Activated T-helper 2 cell treated with anti-CD3 and anti-CD28 coated beads, Interferon-gamma antibody, Interleukin-2, Interleukin-4, amounts not matched to agents 10 μg/mL and 5 μg/mL and 100 μg/mL, durations not matched to agents 14 hours and 24 hours and 36 hours (primary cell): Measurements from ENCODE around the gene UXT. TPM values are rescaled to one million over a fixed set of nuclear protein-coding genes. Genes with fewer than 3 reads are reported as not detected.

Experiments
- DNase-seq: peaks from one replicate; pipeline ENCODE4 v3.0.0; 2021; ENCODE audit warnings: low spot score
- H3K27ac Mint-ChIP-seq: one replicate; pipeline ENCODE4 v1.8.0; 2021; ENCODE audit warnings: mixed read lengths
- H3K27me3 Mint-ChIP-seq: one replicate; pipeline ENCODE4 v1.8.0; 2021; ENCODE audit warnings: low read depth, mixed read lengths
- H3K36me3 Mint-ChIP-seq: one replicate; pipeline ENCODE4 v1.8.0; 2021; ENCODE audit warnings: low read depth, mixed read lengths
- H3K4me1 Mint-ChIP-seq: one replicate; pipeline ENCODE4 v1.8.0; 2021; ENCODE audit warnings: low read depth, mixed read lengths
- H3K4me3 Mint-ChIP-seq: one replicate; pipeline ENCODE4 v1.8.0; 2021; ENCODE audit warnings: low read depth, mild to moderate bottlenecking, moderate library complexity, mixed read lengths
- H3K9me3 Mint-ChIP-seq: one replicate; pipeline ENCODE4 v1.8.0; 2021; ENCODE audit warnings: mixed read lengths
- intact Hi-C: fragments of 100-400 bp; cut with micrococcal nuclease; formaldehyde crosslinking; loops from one replicate; pipeline ENCODE4 v1.15.1; 2023
- total RNA-seq: library from RNA; stranded (reverse); gene quantifications from 2 replicates; pipeline ENCODE4 v1.2.3, GENCODE V29; 2022

Gene UXT
- total RNA-seq, 1 donor from 2014 or later, result 204 TPM

GRCh38 chrX:47664737-47665136 lies 5.8 kb upstream of the UXT start:
- DNase-seq, result no peak
- Mint-ChIP-seq H3K4me3 (peak overlapping the region; percentile 3), H3K27ac (peak overlapping the region; percentile 80), H3K27me3 (no peaks in the 10 kb centered on the region), H3K36me3 (peaks cover 21% of the 10 kb centered on the region), H3K4me1 (peaks cover 27% of the 10 kb centered on the region), H3K9me3 (peaks cover 4% of the 10 kb centered on the region)
- intact Hi-C loops, result loop anchor here (5.0 kb wide), 1 partner anchor 1273 kb away; no protein-coding TSS in a partner anchor

- intact Hi-C loops, result loop anchor here (1.0 to 5.0 kb wide), 3 partner anchors 12 to 1275 kb away; partner anchors contain the start of genes ELK1 and TIMP1
Measured at GRCh38 chrX:47662144-47662657, 3.2 kb upstream of the UXT start.

GRCh38 chrX:47661539-47661938 lies 2.6 kb upstream of the UXT start:
- intact Hi-C loops, result loop anchor here (5.0 kb wide), 1 partner anchor 1276 kb away; no protein-coding TSS in a partner anchor
- peak overlapping the region; percentile 97 for H3K27ac Mint-ChIP-seq
- no peaks in the 10 kb centered on the region for H3K27me3 Mint-ChIP-seq
- no peak overlapping the region for H3K4me3 Mint-ChIP-seq
- H3K4me1 Mint-ChIP-seq, result peaks cover 37% of the 10 kb centered on the region
- no peak for DNase-seq
- H3K36me3 Mint-ChIP-seq, result peaks cover 48% of the 10 kb centered on the region
- H3K9me3 Mint-ChIP-seq, result peaks cover 4% of the 10 kb centered on the region

More at GRCh38 chrX:47662144-47662657, 3.2 kb upstream of the UXT start:
- DNase-seq, result no peak
- Mint-ChIP-seq H3K9me3 (peaks cover 7% of the 10 kb centered on the region), H3K4me1 (peaks cover 37% of the 10 kb centered on the region), H3K27me3 (no peaks in the 10 kb centered on the region), H3K4me3 (peak overlapping the region; percentile 45), H3K27ac (peak overlapping the region; percentile 97), H3K36me3 (peaks cover 42% of the 10 kb centered on the region)

GRCh38 chrX:47659421-47659726 lies 394 bp upstream of the UXT start:
- no peak for DNase-seq
- H3K36me3 Mint-ChIP-seq, result peaks cover 61% of the 10 kb centered on the region
- peak overlapping the region; percentile 87 for H3K4me3 Mint-ChIP-seq
- no peaks in the 10 kb centered on the region for H3K27me3 Mint-ChIP-seq
- peaks cover 4% of the 10 kb centered on the region for H3K9me3 Mint-ChIP-seq
- intact Hi-C loops, result loop anchor here (2.0 to 10.0 kb wide), 2 partner anchors 99 to 365 kb away; partner anchors contain the start of gene ARAF
- peaks cover 42% of the 10 kb centered on the region for H3K4me1 Mint-ChIP-seq
- H3K27ac Mint-ChIP-seq, result peak overlapping the region; percentile 97

GRCh38 chrX:47658301-47658683 lies 688 bp downstream of the UXT start:
- Mint-ChIP-seq H3K4me1 (peaks cover 40% of the 10 kb centered on the region), H3K27me3 (no peaks in the 10 kb centered on the region), H3K9me3 (peaks cover 4% of the 10 kb centered on the region), H3K27ac (peak overlapping the region; percentile 97), H3K4me3 (peak overlapping the region; percentile 87), H3K36me3 (peaks cover 68% of the 10 kb centered on the region)
- DNase-seq, result no peak
- intact Hi-C loops, result loop anchor here (1.0 to 10.0 kb wide), 3 partner anchors 8 to 367 kb away; partner anchors contain the start of genes ARAF and ELK1

- intact Hi-C loops, result loop anchor here (2.0 to 10.0 kb wide), 3 partner anchors 186 to 432 kb away; partner anchors contain the start of genes CDK16 and ZNF81
- peak overlapping the region; percentile 93 for H3K4me3 Mint-ChIP-seq
- H3K36me3 Mint-ChIP-seq, result peaks cover 76% of the 10 kb centered on the region
- no peaks in the 10 kb centered on the region for H3K9me3 Mint-ChIP-seq
- H3K27ac Mint-ChIP-seq, result peak overlapping the region; percentile 92
- no peak for DNase-seq
- peaks cover 55% of the 10 kb centered on the region for H3K4me1 Mint-ChIP-seq
- no peaks in the 10 kb centered on the region for H3K27me3 Mint-ChIP-seq
Measured at GRCh38 chrX:47651043-47651905, 7.7 kb downstream of the UXT start.

- intact Hi-C loops, result loop anchor here (1.0 to 10.0 kb wide), 6 partner anchors 8 to 432 kb away; partner anchors contain the start of genes ARAF, CDK16 and ZNF81
- H3K27ac Mint-ChIP-seq, result peak within 1 kb of the TSS; percentile 97
- peak; percentile 89 for DNase-seq
- peaks cover 50% of the 10 kb centered on the region for H3K4me1 Mint-ChIP-seq
- H3K9me3 Mint-ChIP-seq, result no peaks in the 10 kb centered on the region
- no peaks in the 10 kb centered on the region for H3K27me3 Mint-ChIP-seq
- H3K36me3 Mint-ChIP-seq, result peaks cover 70% of the 10 kb centered on the region
- peak within 1 kb of the TSS; percentile 93 for H3K4me3 Mint-ChIP-seq
Measured at GRCh38 chrX:47650164-47651042, 8.6 kb downstream of the UXT start, which contains the start of gene ELK1. Gene ELK1 (minus strand): TSS chrX:47650563. CDS start chrX:47641441, 9,122 bp downstream.

GRCh38 chrX:47649781-47650163 lies 9.2 kb downstream of the UXT start:
- peaks cover 69% of the 10 kb centered on the region for H3K36me3 Mint-ChIP-seq
- no peaks in the 10 kb centered on the region for H3K27me3 Mint-ChIP-seq
- intact Hi-C loops, result loop anchor here (1.0 to 10.0 kb wide), 7 partner anchors 9 to 431 kb away; partner anchors contain the start of genes ARAF, CDK16, ZNF41 and ZNF81
- no peaks in the 10 kb centered on the region for H3K9me3 Mint-ChIP-seq
- peak overlapping the region; percentile 97 for H3K27ac Mint-ChIP-seq
- no peak for DNase-seq
- H3K4me1 Mint-ChIP-seq, result peaks cover 55% of the 10 kb centered on the region
- H3K4me3 Mint-ChIP-seq, result peak overlapping the region; percentile 93

GRCh38 chrX:47649271-47649670 lies 9.7 kb downstream of the UXT start:
- intact Hi-C loops, result loop anchor here (10.0 kb wide), 1 partner anchor 164 kb away; the partner anchor contains the start of gene ZNF41
- Mint-ChIP-seq H3K4me3 (peak overlapping the region; percentile 93), H3K27me3 (no peaks in the 10 kb centered on the region), H3K36me3 (peaks cover 70% of the 10 kb centered on the region), H3K27ac (peak overlapping the region; percentile 97), H3K4me1 (peaks cover 60% of the 10 kb centered on the region), H3K9me3 (no peaks in the 10 kb centered on the region)
- no peak for DNase-seq

GRCh38 chrX:47648376-47648775 lies 10.6 kb downstream of the UXT start:
- H3K27me3 Mint-ChIP-seq, result no peaks in the 10 kb centered on the region
- intact Hi-C loops, result loop anchor here (10.0 kb wide), 1 partner anchor 164 kb away; the partner anchor contains the start of gene ZNF41
- DNase-seq, result no peak
- peak overlapping the region; percentile 93 for H3K4me3 Mint-ChIP-seq
- H3K9me3 Mint-ChIP-seq, result no peaks in the 10 kb centered on the region
- H3K4me1 Mint-ChIP-seq, result peaks cover 59% of the 10 kb centered on the region
- H3K36me3 Mint-ChIP-seq, result peaks cover 73% of the 10 kb centered on the region
- peak overlapping the region; percentile 97 for H3K27ac Mint-ChIP-seq

GRCh38 chrX:47646636-47647035 lies 12.3 kb downstream of the UXT start:
- H3K36me3 Mint-ChIP-seq, result peaks cover 65% of the 10 kb centered on the region
- intact Hi-C loops, result loop anchor here (10.0 kb wide), 1 partner anchor 162 kb away; the partner anchor contains the start of gene ZNF41
- H3K27me3 Mint-ChIP-seq, result no peaks in the 10 kb centered on the region
- H3K27ac Mint-ChIP-seq, result peak overlapping the region; percentile 28
- no peaks in the 10 kb centered on the region for H3K9me3 Mint-ChIP-seq
- DNase-seq, result no peak
- H3K4me3 Mint-ChIP-seq, result no peak overlapping the region
- H3K4me1 Mint-ChIP-seq, result peaks cover 44% of the 10 kb centered on the region

- no peaks in the 10 kb centered on the region for H3K27me3 Mint-ChIP-seq
- peaks cover 33% of the 10 kb centered on the region for H3K4me1 Mint-ChIP-seq
- peaks cover 67% of the 10 kb centered on the region for H3K36me3 Mint-ChIP-seq
- intact Hi-C loops, result loop anchor here (10.0 kb wide), 1 partner anchor 161 kb away; the partner anchor contains the start of gene ZNF41
- H3K9me3 Mint-ChIP-seq, result no peaks in the 10 kb centered on the region
- H3K27ac Mint-ChIP-seq, result no peak overlapping the region
- DNase-seq, result no peak
- no peak overlapping the region for H3K4me3 Mint-ChIP-seq
Measured at GRCh38 chrX:47645530-47645929, 13.4 kb downstream of the UXT start.
